Measurements from ENCODE around the gene STEAP4.

GRCh38 chr7:88329532-88330463, 23.1 kb upstream of the STEAP4 start:
- no peak for TF ChIP-seq CTCF (optimal IDR thresholded peaks at IDR 0.05 in 1 of 3, IDR thresholded peaks at IDR 0.05 in 1 of 3, conservative IDR thresholded peaks at IDR 0.05 in 1 of 3; ENCODE audit: extremely low read depth in 1 of 3, insufficient read depth in 2 of 3, low read length in 3 of 3)
- TF ChIP-seq EZH2 (IDR thresholded peaks at IDR 0.05; ENCODE audit: low read length): no peak

Data from keratinocyte (primary cell).